ENCODE data around the gene THAP2.

GRCh38 chr12:71665090-71665463 is 976 bp downstream of the THAP2 start:
- TF ChIP-seq POLR2AphosphoS5 (IDR thresholded peaks at IDR 0.05; ENCODE audit: low read depth) (no peak), CTCF (IDR thresholded peaks at IDR 0.05; ENCODE audit: insufficient read depth, low read length) (no peak), REST (IDR thresholded peaks at IDR 0.05; ENCODE audit: insufficient replicate concordance, low read depth) (no peak), GABPA (IDR thresholded peaks at IDR 0.05; ENCODE audit: low read depth) (no peak), SPI1 (IDR thresholded peaks at IDR 0.05; ENCODE audit: borderline replicate concordance, low read depth) (no peak)

Measured in HL-60 (cell line).